Mesendoderm (in vitro differentiated cells): ENCODE measurements around the gene NSFL1C.
A peak's percentile ranks its signal among the peaks of the same experiment; 100 is the strongest.

Experiments used
- DNase-seq: peaks from one replicate; pipeline ENCODE4 v3.0.0; 2013
- H2AK5ac ChIP-seq: 2 replicates; pipeline ENCODE4 v1.6.1; 2013; ENCODE audit warnings: low read length, inconsistent platforms
- H2BK120ac ChIP-seq: 2 replicates; pipeline ENCODE4 v1.6.1; 2013; ENCODE audit warnings: low read depth, mild to moderate bottlenecking, low read length, moderate library complexity, mixed read lengths
- H2BK15ac ChIP-seq: replicated peaks from 2 replicates; pipeline ENCODE4 v1.6.1; 2013; ENCODE audit warnings: low read depth, mild to moderate bottlenecking, moderate library complexity
- H2BK5ac ChIP-seq: 2 replicates; pipeline ENCODE4 v1.6.1; 2013; ENCODE audit warnings: low read length, inconsistent platforms
- H3K18ac ChIP-seq: 2 replicates; pipeline ENCODE4 v1.6.1; 2013; ENCODE audit warnings: mild to moderate bottlenecking, low read length, mixed read lengths
- H3K23ac ChIP-seq: one replicate; pipeline ENCODE4 v1.6.1; 2013; ENCODE audit warnings: low read length
- H3K27ac ChIP-seq: 2 replicates; pipeline ENCODE4 v1.5.1; 2013; ENCODE audit warnings: low read depth, mild to moderate bottlenecking, inconsistent platforms, low read length, moderate library complexity
- H3K27me3 ChIP-seq: 2 replicates; pipeline ENCODE4 v1.6.1; 2013; ENCODE audit warnings: low read length, control low read depth, mild to moderate bottlenecking, inconsistent platforms; ENCODE audit not compliant: insufficient read depth, poor library complexity
- H3K36me3 ChIP-seq: 2 replicates; pipeline ENCODE4 v1.6.1; 2013; ENCODE audit warnings: low read length, inconsistent platforms; ENCODE audit not compliant: control insufficient read depth, insufficient read depth
- H3K4ac ChIP-seq: one replicate; pipeline ENCODE4 v1.6.1; 2013; ENCODE audit warnings: low read depth, mild to moderate bottlenecking, low read length, moderate library complexity
- H3K4me1 ChIP-seq: 2 replicates; pipeline ENCODE4 v1.6.1; 2013; ENCODE audit warnings: low read depth, low read length, inconsistent platforms; ENCODE audit not compliant: control insufficient read depth
- H3K4me2 ChIP-seq: 2 replicates; pipeline ENCODE4 v1.6.1; 2013; ENCODE audit warnings: low read length
- H3K4me3 ChIP-seq: 2 replicates; pipeline ENCODE4 v1.5.1; 2013; ENCODE audit warnings: mild to moderate bottlenecking, low read length
- H3K56ac ChIP-seq: one replicate; pipeline ENCODE4 v1.6.1; 2013; ENCODE audit warnings: low read length
- H3K79me1 ChIP-seq: 2 replicates; pipeline ENCODE4 v1.6.1; 2013; ENCODE audit warnings: low read length, inconsistent platforms
- H3K79me2 ChIP-seq: 2 replicates; pipeline ENCODE4 v1.6.1; 2013; ENCODE audit warnings: mild to moderate bottlenecking, low read length; ENCODE audit not compliant: control insufficient read depth, insufficient read depth
- H3K9ac ChIP-seq: 2 replicates; pipeline ENCODE4 v1.6.1; 2013; ENCODE audit warnings: low read length, inconsistent platforms
- H4K5ac ChIP-seq: one replicate; pipeline ENCODE4 v1.6.1; 2013; ENCODE audit warnings: low read length
- H4K8ac ChIP-seq: one replicate; pipeline ENCODE4 v1.6.1; 2013; ENCODE audit warnings: low read depth, mild to moderate bottlenecking, control low read depth, low read length, moderate library complexity
- WGBS: extraction: QIAGEN DNeasy Blood & Tissue Kit; methylation state at CpG from one replicate; pipeline ENCODE4 v1.1.7; 2013; ENCODE audit warnings: low lambda C conversion rate, missing lambda C conversion rate; ENCODE audit not compliant: insufficient coverage; ENCODE audit errors: extremely low coverage; 5-methylcytosine and 5-hydroxymethylcytosine counted together

The NSFL1C gene

GRCh38 chr20:1440024-1440423 lies 26.6 kb downstream of the NSFL1C start:
- Histone ChIP-seq H3K18ac (no peak overlapping the region), H2BK5ac (no peak overlapping the region), H3K79me1 (no peaks in the 10 kb centered on the region), H3K56ac (no peak overlapping the region), H2BK15ac (no peak overlapping the region), H3K4me2 (no peak overlapping the region), H3K4ac (no peak overlapping the region), H3K27me3 (no peaks in the 10 kb centered on the region), H2BK120ac (no peak overlapping the region), H4K5ac (no peak overlapping the region), H2AK5ac (no peak overlapping the region), H3K4me1 (no peaks in the 10 kb centered on the region), H3K4me3 (no peak overlapping the region), H3K36me3 (peaks cover 9% of the 10 kb centered on the region), H3K23ac (no peak overlapping the region), H3K27ac (no peak overlapping the region), H4K8ac (no peak overlapping the region), H3K79me2 (no peaks in the 10 kb centered on the region), H3K9ac (no peak overlapping the region)
- DNase-seq, result peak; percentile 85
- no CpG with 5 or more reads among the region's 6 CpGs for WGBS

DNA sequence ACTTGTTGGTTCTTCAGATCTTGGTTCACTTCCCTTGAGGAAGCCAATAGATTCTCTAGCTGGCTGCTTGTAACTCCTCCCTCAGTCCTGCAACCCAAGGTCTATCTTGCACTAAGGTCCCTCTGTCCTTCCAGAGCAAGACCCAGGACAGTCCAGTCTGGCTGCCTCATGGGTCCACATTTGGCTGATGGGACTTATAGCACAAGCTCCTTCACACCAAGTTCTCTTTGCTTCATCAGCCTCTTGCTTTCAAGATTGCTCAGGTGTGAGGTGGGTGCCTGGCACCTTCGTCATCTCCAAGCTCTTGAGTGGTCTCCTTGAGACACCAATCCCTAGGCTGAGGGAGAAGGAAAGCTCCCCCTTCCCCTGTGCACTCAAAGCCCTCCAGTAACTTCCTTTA lies 28.3 kb downstream of the NSFL1C start:
- DNase-seq, result no peak
- Histone ChIP-seq H4K8ac (no peak overlapping the region), H3K79me2 (no peaks in the 10 kb centered on the region), H2AK5ac (no peak overlapping the region), H3K27me3 (no peaks in the 10 kb centered on the region), H3K9ac (no peak overlapping the region), H3K36me3 (peaks cover 2% of the 10 kb centered on the region), H3K4me1 (no peaks in the 10 kb centered on the region), H3K4ac (no peak overlapping the region), H3K79me1 (no peaks in the 10 kb centered on the region), H3K23ac (no peak overlapping the region), H2BK15ac (no peak overlapping the region), H2BK5ac (no peak overlapping the region), H3K18ac (no peak overlapping the region), H4K5ac (no peak overlapping the region), H3K27ac (no peak overlapping the region), H3K4me3 (no peak overlapping the region), H2BK120ac (no peak overlapping the region), H3K4me2 (no peak overlapping the region), H3K56ac (no peak overlapping the region)
- no CpG with 5 or more reads among the region's 1 CpG for WGBS

- Histone ChIP-seq H3K56ac (no peak overlapping the region), H2BK120ac (no peak overlapping the region), H3K79me1 (no peaks in the 10 kb centered on the region), H3K36me3 (no peaks in the 10 kb centered on the region), H2BK5ac (no peak overlapping the region), H3K79me2 (no peaks in the 10 kb centered on the region), H4K8ac (no peak overlapping the region), H4K5ac (no peak overlapping the region), H3K27me3 (no peaks in the 10 kb centered on the region), H3K4ac (no peak overlapping the region), H3K18ac (no peak overlapping the region), H3K4me1 (no peaks in the 10 kb centered on the region), H2BK15ac (no peak overlapping the region), H2AK5ac (no peak overlapping the region), H3K27ac (no peak overlapping the region), H3K4me3 (no peak overlapping the region), H3K4me2 (no peak overlapping the region), H3K9ac (no peak overlapping the region), H3K23ac (no peak overlapping the region)
- DNase-seq, result peak; percentile 82
- no CpG with 5 or more reads among the region's 5 CpGs for WGBS
These were observed 29.3 kb downstream of the NSFL1C start for GRCh38 chr20:1437235-1437904.

DNA sequence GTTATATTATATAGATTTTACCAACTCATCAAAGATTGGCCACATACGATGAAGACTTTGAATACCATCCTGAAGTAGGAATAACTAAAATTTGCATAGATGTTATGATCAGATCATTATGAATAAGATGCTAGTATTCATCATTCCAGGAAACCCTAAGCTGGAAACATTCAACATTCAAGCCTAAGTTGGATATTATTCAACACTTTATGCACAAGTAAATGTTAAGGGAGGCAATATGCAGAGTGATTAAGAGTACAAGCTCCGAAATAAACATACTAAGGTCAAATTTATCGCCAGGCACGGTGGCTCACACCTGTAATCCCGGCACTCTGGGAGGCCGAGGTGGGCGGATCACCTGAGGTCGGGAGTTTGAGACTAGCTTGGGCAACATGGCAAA lies 30.4 kb downstream of the NSFL1C start:
- no peak for DNase-seq
- H3K36me3 ChIP-seq, result no peaks in the 10 kb centered on the region
- no peak overlapping the region for H3K56ac ChIP-seq
- no peaks in the 10 kb centered on the region for H3K4me1 ChIP-seq
- H3K9ac ChIP-seq, result no peak overlapping the region
- no peak overlapping the region for H3K27ac ChIP-seq
- H4K5ac ChIP-seq, result no peak overlapping the region
- H2AK5ac ChIP-seq, result no peak overlapping the region
- no peak overlapping the region for H2BK15ac ChIP-seq
- H3K4me2 ChIP-seq, result no peak overlapping the region
- no peak overlapping the region for H3K4me3 ChIP-seq
- no peak overlapping the region for H3K4ac ChIP-seq
- no peaks in the 10 kb centered on the region for H3K79me1 ChIP-seq
- WGBS, result no CpG with 5 or more reads among the region's 8 CpGs
- no peaks in the 10 kb centered on the region for H3K79me2 ChIP-seq
- H2BK5ac ChIP-seq, result no peak overlapping the region
- H4K8ac ChIP-seq, result no peak overlapping the region
- H3K18ac ChIP-seq, result no peak overlapping the region
- H3K23ac ChIP-seq, result no peak overlapping the region
- H3K27me3 ChIP-seq, result no peaks in the 10 kb centered on the region
- H2BK120ac ChIP-seq, result no peak overlapping the region

DNA sequence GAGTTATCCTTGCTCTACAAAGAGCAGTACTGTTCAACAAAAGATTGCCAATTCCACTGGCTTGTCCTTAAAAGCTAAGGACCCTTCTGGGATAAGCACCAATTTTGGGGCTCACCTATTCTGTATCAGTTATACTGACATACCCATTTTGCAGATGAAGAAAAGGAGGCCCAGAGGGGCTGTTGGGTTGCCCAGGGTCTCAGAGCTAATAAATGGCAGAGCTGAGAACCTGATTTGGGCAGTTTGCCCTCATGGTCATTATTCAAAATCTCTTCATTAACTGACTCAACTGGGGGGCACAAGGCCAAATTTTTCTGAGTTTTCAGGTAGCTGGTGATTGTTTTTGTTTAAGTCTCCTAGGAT lies 31.3 kb downstream of the NSFL1C start:
- DNase-seq, result no peak
- Histone ChIP-seq H3K27me3 (no peaks in the 10 kb centered on the region), H3K4ac (no peak overlapping the region), H3K18ac (no peak overlapping the region), H3K56ac (no peak overlapping the region), H2BK5ac (no peak overlapping the region), H3K79me1 (no peaks in the 10 kb centered on the region), H4K5ac (no peak overlapping the region), H3K27ac (no peak overlapping the region), H3K9ac (no peak overlapping the region), H3K36me3 (no peaks in the 10 kb centered on the region), H2BK15ac (no peak overlapping the region), H4K8ac (no peak overlapping the region), H3K4me3 (no peak overlapping the region), H2AK5ac (no peak overlapping the region), H3K79me2 (no peaks in the 10 kb centered on the region), H3K4me1 (no peaks in the 10 kb centered on the region), H2BK120ac (no peak overlapping the region), H3K23ac (no peak overlapping the region), H3K4me2 (no peak overlapping the region)

GRCh38 chr20:1434571-1435336 lies 31.9 kb downstream of the NSFL1C start:
- no peak overlapping the region for H3K56ac ChIP-seq
- no peaks in the 10 kb centered on the region for H3K79me2 ChIP-seq
- no peak overlapping the region for H4K8ac ChIP-seq
- H3K18ac ChIP-seq, result no peak overlapping the region
- H3K36me3 ChIP-seq, result no peaks in the 10 kb centered on the region
- no peak overlapping the region for H2BK15ac ChIP-seq
- no peak overlapping the region for H2BK120ac ChIP-seq
- no peaks in the 10 kb centered on the region for H3K4me1 ChIP-seq
- H3K79me1 ChIP-seq, result no peaks in the 10 kb centered on the region
- no peak overlapping the region for H3K4me3 ChIP-seq
- no peak overlapping the region for H3K27ac ChIP-seq
- WGBS, result no CpG with 5 or more reads among the region's 2 CpGs
- no peak overlapping the region for H3K4me2 ChIP-seq
- no peak overlapping the region for H2AK5ac ChIP-seq
- no peak overlapping the region for H4K5ac ChIP-seq
- DNase-seq, result peak; percentile 67
- H3K9ac ChIP-seq, result no peak overlapping the region
- H3K4ac ChIP-seq, result no peak overlapping the region
- H2BK5ac ChIP-seq, result no peak overlapping the region
- no peaks in the 10 kb centered on the region for H3K27me3 ChIP-seq
- no peak overlapping the region for H3K23ac ChIP-seq
